ENCODE results near the gene SRSF4.

The SRSF4 gene

GRCh38 chr1:29181413-29182225, at the start of gene SRSF4:
TSS of gene SRSF4 (minus strand) at chr1:29181900. CDS start at chr1:29181752, 148 bp downstream.
- TF ChIP-seq GATA2 (IDR thresholded peaks at IDR 0.05; ENCODE audit: low read depth, low read length) (no peak), GATA3 (IDR thresholded peaks at IDR 0.05; ENCODE audit: low read depth, low read length) (no peak)

DNA sequence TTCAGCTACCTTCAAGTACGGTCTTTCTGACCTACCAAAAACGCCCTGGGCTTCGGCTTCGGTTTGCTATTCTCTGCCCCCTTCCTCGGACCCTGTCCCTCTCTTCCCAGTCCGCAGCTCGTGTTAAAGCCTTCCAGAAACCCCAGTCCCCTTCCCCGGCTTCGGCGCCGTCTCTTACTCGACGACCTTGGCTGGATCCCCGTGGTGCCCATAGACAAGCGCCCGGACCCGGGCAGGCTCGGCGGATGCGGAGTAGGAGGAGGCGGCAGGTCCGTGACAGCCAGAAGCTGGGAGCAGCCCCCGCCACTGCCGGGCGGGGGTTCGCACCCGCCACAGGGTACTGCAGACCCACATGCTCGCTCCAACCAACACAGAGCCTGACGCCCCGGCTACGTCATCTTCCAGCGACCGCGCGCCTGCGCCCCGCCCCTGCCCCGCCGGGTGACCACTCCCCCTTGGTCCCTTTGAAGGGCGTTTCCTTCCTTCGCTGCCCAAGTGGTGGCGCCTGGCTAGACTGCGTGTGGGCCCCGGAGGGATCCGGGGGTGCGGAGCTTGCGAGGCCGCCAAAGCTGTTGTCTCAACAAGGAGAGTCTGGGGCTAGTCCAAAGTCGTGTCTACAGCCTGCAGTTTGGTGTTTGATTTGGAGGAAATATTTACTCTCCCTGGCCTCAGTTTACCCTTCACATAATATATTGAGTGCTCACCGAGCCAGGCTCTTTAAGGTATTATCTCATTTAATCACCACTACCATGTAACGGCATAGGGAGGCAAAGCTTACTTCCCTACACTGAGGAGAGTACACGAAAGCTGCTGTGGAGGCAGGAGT, 49.1 kb upstream of the SRSF4 start, which contains the start of gene MECR:
Gene MECR (minus strand): TSS at position 382 of the 826 bp plus-strand sequence. CDS start 28 bp downstream, at position 354.
- TF ChIP-seq GATA2 (IDR thresholded peaks at IDR 0.05; ENCODE audit: low read depth, low read length), result no peak

- TF ChIP-seq GATA3 (IDR thresholded peaks at IDR 0.05; ENCODE audit: low read depth, low read length) (no peak), GATA2 (IDR thresholded peaks at IDR 0.05; ENCODE audit: low read depth, low read length) (no peak)
Observed at GRCh38 chr1:29230204-29230552, 48.5 kb upstream of the SRSF4 start.

GRCh38 chr1:29227511-29227910, 45.8 kb upstream of the SRSF4 start:
- no peak for TF ChIP-seq GATA3 (IDR thresholded peaks at IDR 0.05; ENCODE audit: low read depth, low read length)
- TF ChIP-seq GATA2 (IDR thresholded peaks at IDR 0.05; ENCODE audit: low read depth, low read length), result no peak

- no peak for TF ChIP-seq GATA2 (IDR thresholded peaks at IDR 0.05; ENCODE audit: low read depth, low read length)
- TF ChIP-seq GATA3 (IDR thresholded peaks at IDR 0.05; ENCODE audit: low read depth, low read length), result no peak
Observed at GRCh38 chr1:29225361-29225760, 43.7 kb upstream of the SRSF4 start.

DNA sequence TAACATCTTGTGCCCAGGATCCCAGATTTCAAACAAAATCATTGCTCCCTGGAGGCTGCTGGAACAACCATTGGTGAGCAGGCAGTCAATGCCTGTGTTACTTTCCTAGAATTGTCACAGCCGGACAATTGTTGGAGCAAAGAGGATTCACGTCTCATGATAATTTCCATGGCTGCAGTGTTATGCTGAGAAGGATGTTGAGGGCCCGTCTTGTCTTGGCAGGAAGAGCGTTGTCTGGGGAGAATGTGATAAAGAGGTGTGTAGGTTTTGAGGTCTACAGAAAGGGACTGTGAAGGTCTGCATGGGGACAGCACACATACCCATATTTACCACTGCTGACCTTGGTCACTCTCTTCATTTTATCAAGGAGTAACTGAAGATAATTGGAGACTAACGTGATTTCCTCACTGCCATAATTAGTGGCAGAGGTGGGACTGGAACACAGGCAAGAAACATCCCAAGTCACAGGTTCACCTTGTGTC, 42.7 kb upstream of the SRSF4 start:
- TF ChIP-seq GATA3 (IDR thresholded peaks at IDR 0.05; ENCODE audit: low read depth, low read length) (no peak), GATA2 (IDR thresholded peaks at IDR 0.05; ENCODE audit: low read depth, low read length) (no peak)

GRCh38 chr1:29223521-29223920, 41.8 kb upstream of the SRSF4 start:
- no peak for TF ChIP-seq GATA2 (IDR thresholded peaks at IDR 0.05; ENCODE audit: low read depth, low read length)
- no peak for TF ChIP-seq GATA3 (IDR thresholded peaks at IDR 0.05; ENCODE audit: low read depth, low read length)

DNA sequence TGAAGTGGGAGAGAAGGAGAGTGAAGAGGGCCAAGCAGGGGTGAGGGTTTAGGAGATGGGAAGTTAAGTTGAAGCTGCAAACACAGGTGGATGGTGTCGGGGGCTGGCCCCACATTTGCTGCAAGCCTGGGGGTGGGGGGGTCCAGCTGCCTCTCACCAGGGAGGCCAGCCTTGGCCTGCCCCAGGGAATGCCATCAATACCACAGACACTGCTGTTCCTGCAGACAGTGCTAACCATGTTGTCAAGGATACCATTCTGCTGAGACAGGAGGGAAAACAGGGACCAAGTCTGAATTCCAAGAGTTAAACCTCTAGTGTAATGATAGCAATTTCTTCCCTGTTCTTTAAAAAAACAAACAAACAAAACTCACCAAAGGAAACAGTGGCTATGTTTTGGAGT, 41.0 kb upstream of the SRSF4 start:
- TF ChIP-seq GATA3 (IDR thresholded peaks at IDR 0.05; ENCODE audit: low read depth, low read length) (no peak), GATA2 (IDR thresholded peaks at IDR 0.05; ENCODE audit: low read depth, low read length) (no peak)

DNA sequence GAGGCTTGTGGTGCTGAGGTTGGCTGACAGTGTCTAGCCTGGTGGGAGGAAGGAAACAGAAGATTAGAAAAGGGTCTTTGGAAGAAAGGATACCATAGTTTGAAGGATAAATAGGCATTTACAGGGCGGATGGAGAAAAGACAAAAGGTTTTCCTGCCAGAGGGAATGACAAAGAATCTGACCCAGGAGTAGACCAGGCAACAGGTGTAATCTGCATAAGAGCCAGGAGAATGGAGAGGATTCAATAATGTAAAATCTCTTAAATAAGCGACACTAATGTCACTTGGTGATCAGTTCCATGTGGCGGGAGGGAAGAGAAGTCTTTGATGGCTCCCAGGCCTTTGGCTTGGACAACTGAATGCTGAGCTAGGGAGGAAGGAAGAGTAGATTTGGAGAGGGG, 39.6 kb upstream of the SRSF4 start:
- TF ChIP-seq GATA3 (IDR thresholded peaks at IDR 0.05; ENCODE audit: low read depth, low read length) (no peak), GATA2 (IDR thresholded peaks at IDR 0.05; ENCODE audit: low read depth, low read length) (no peak)

DNA sequence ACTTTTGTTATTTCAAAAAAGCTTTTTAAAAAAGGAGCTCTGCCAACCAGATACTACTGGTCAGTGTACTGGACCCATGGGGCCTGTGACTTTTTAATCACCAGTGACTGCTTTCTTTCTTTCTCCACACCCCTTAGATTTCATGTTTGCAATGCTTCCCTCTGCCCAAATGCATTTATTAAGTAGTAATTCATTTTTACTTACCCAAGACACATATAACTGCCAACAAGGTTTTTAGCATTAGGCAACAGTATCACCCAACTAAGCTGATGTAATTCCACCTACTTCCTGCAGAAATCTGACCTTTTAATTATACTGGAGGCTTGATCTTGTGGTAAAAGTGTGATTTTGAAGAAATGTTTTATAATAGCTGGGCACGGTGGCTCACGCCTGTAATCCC, 36.5 kb upstream of the SRSF4 start:
- no peak for TF ChIP-seq GATA2 (IDR thresholded peaks at IDR 0.05; ENCODE audit: low read depth, low read length)
- no peak for TF ChIP-seq GATA3 (IDR thresholded peaks at IDR 0.05; ENCODE audit: low read depth, low read length)

- TF ChIP-seq GATA2 (IDR thresholded peaks at IDR 0.05; ENCODE audit: low read depth, low read length) (no peak), GATA3 (IDR thresholded peaks at IDR 0.05; ENCODE audit: low read depth, low read length) (no peak)
Observed at GRCh38 chr1:29217633-29218032, 35.9 kb upstream of the SRSF4 start.

- no peak for TF ChIP-seq GATA2 (IDR thresholded peaks at IDR 0.05; ENCODE audit: low read depth, low read length)
- no peak for TF ChIP-seq GATA3 (IDR thresholded peaks at IDR 0.05; ENCODE audit: low read depth, low read length)
Observed at GRCh38 chr1:29213055-29213454, 31.4 kb upstream of the SRSF4 start.

DNA sequence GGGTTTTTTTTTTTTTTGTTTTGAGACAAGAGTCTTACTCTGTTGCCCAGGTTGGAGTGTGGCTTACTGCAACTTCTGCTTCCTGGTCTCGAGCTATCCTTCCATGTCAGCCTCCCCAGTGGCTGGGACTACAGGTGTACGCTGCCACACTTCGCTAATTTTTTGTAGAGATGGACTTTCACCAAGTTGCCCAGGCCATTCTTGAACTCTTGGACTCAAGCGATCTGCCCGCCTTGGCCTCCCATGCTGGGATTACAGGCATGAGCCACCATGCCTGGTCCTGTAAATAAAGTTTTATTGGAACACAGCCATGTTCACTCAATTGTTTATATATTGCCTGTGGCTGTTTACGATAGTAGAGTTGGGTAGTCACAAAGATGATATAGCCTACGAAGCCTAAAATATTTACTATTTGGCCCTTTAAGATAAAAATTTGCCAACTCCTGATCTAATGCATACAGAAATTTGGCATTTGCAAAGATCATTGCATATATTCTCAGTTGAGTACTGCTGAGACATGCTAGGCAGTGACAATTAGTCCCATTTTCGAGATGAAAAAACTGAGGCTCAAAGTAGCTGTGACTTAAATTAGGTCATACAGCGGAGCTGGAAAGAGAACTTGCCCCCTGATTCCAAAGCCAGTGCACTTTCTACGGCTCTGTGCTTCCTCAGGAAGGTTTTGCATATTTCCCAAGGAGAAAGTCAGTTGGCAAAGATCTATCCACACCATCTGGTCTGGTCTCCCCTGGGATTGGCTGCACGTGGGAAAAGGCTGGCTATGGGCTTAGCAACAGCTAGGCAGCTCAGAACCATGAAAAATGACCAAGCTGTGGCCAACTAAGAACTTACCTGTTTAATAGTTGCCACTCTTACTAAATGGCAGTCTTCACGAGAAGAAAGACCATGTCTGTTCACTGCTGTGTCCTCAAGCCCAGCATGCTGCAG, 29.7 kb upstream of the SRSF4 start:
- TF ChIP-seq GATA3 (IDR thresholded peaks at IDR 0.05; ENCODE audit: low read depth, low read length) (no peak), GATA2 (IDR thresholded peaks at IDR 0.05; ENCODE audit: low read depth, low read length) (no peak)
